IMR-90 (cell line): Measurements from ENCODE around the gene SLX4IP. TPM values are rescaled to one million over a fixed set of nuclear protein-coding genes. Genes with fewer than 3 reads are reported as not detected.

Experiments
- ATAC-seq: fragments of 200-7000 bp; cut with Tn5 transposase; 2 replicates; pipeline ENCODE4 v1.9.1; 2020; ENCODE audit warnings: low read depth, mild to moderate bottlenecking, moderate library complexity
- BruUV-seq: library from RNA; stranded (reverse); fragments of 400-500 nt; replicated peaks from 2 replicates; lab custom pipeline; 2021; lab: Mats Ljungman, UMichigan
- CTCF ChIA-PET: fragments of 300-600 bp; formaldehyde crosslinking; extraction: SDS; loops from one replicate; lab custom pipeline; 2021; ENCODE audit warnings: antibody characterized with exemption; lab: Yijun Ruan, JAX
- POLR2A ChIA-PET: fragments of 300-600 bp; sonication (Branson Sonifier 250); formaldehyde crosslinking; loops from one replicate; lab custom pipeline; 2022; ENCODE audit warnings: antibody characterized with exemption; ENCODE audit not compliant: unreplicated experiment; lab: Charles Lee
- DNase-seq: peaks from one replicate; pipeline ENCODE4 v3.0.0; 2013
- H2AFZ ChIP-seq: replicated peaks from 2 replicates; pipeline ENCODE3; 2013; ENCODE audit warnings: low read length, mild to moderate bottlenecking; ENCODE audit not compliant: poor library complexity
- H2AK5ac ChIP-seq: 2 replicates; pipeline ENCODE4 v1.6.1; 2013; ENCODE audit warnings: low read depth, low read length, inconsistent platforms
- H2AK9ac ChIP-seq: replicated peaks from 2 replicates; pipeline ENCODE3; 2013; ENCODE audit warnings: mild to moderate bottlenecking, low read depth, low read length, moderate library complexity; ENCODE audit not compliant: poor library complexity
- H2BK120ac ChIP-seq: 2 replicates; pipeline ENCODE4 v1.6.1; 2013; ENCODE audit warnings: low read depth, low read length, inconsistent platforms
- H2BK15ac ChIP-seq: 3 replicates; pipeline ENCODE4 v1.6.1; 2013; ENCODE audit warnings: low read depth, low read length, inconsistent platforms
- H2BK20ac ChIP-seq: 2 replicates; pipeline ENCODE4 v1.6.1; 2013; ENCODE audit warnings: low read depth, mild to moderate bottlenecking, inconsistent platforms, low read length, moderate library complexity
- H2BK5ac ChIP-seq: 2 replicates; pipeline ENCODE4 v1.6.1; 2013; ENCODE audit warnings: mild to moderate bottlenecking, low read depth, low read length, inconsistent platforms; ENCODE audit not compliant: poor library complexity, severe bottlenecking
- H3K14ac ChIP-seq: replicated peaks from 2 replicates; pipeline ENCODE4 v1.6.1; 2013; ENCODE audit warnings: low read depth, low read length, inconsistent platforms
- H3K18ac ChIP-seq: 2 replicates; pipeline ENCODE4 v1.6.1; 2013; ENCODE audit warnings: low read depth, low read length, control low read depth
- H3K23ac ChIP-seq: 2 replicates; pipeline ENCODE4 v1.6.1; 2013; ENCODE audit warnings: low read depth, low read length, inconsistent platforms
- H3K27ac ChIP-seq: 2 replicates; pipeline ENCODE4 v1.5.1; 2013; ENCODE audit warnings: mild to moderate bottlenecking, control low read depth, low read length; ENCODE audit not compliant: insufficient read depth
- H3K27me3 ChIP-seq: 2 replicates; pipeline ENCODE4 v1.6.1; 2013; ENCODE audit warnings: low read length; ENCODE audit not compliant: control insufficient read depth, insufficient read depth
- H3K36me3 ChIP-seq: 2 replicates; pipeline ENCODE4 v1.6.1; 2013; ENCODE audit warnings: low read length, mixed read lengths; ENCODE audit not compliant: control insufficient read depth, insufficient read depth
- H3K4ac ChIP-seq: 2 replicates; pipeline ENCODE4 v1.6.1; 2013; ENCODE audit warnings: low read depth, low read length, inconsistent platforms
- H3K4me1 ChIP-seq: 2 replicates; pipeline ENCODE4 v1.6.1; 2013; ENCODE audit warnings: low read length, mixed read lengths; ENCODE audit not compliant: control insufficient read depth, insufficient read depth
- H3K4me2 ChIP-seq: 2 replicates; pipeline ENCODE4 v1.6.1; 2013; ENCODE audit warnings: low read depth, mild to moderate bottlenecking, control low read depth, low read length, moderate library complexity
- H3K4me3 ChIP-seq: 2 replicates; pipeline ENCODE4 v1.5.1; 2013; ENCODE audit warnings: low read depth, mild to moderate bottlenecking, control low read depth, low read length, moderate library complexity; ENCODE audit not compliant: insufficient read depth
- H3K56ac ChIP-seq: 2 replicates; pipeline ENCODE4 v1.6.1; 2013; ENCODE audit warnings: low read length, inconsistent platforms; ENCODE audit not compliant: insufficient read depth; ENCODE audit errors: extremely low read depth
- H3K79me1 ChIP-seq, 2 experiments: 2 replicates each; pipeline ENCODE4 v1.6.1; 2013; ENCODE audit warnings: low read length in 2 of 2, inconsistent platforms in 1 of 2, low read depth in 1 of 2
- H3K9ac ChIP-seq: 2 replicates; pipeline ENCODE4 v1.6.1; 2013; ENCODE audit warnings: low read depth, low read length, control low read depth
- H3K9me1 ChIP-seq: 2 replicates; pipeline ENCODE4 v1.6.1; 2013; ENCODE audit warnings: low read length, inconsistent platforms; ENCODE audit not compliant: insufficient read depth
- H3K9me3 ChIP-seq: 2 replicates; pipeline ENCODE4 v1.6.1; 2013; ENCODE audit warnings: low read length; ENCODE audit not compliant: control insufficient read depth, insufficient read depth
- H4K20me1 ChIP-seq: 2 replicates; pipeline ENCODE4 v1.6.1; 2013; ENCODE audit warnings: low read length, inconsistent platforms; ENCODE audit not compliant: insufficient read depth
- H4K5ac ChIP-seq: 2 replicates; pipeline ENCODE4 v1.6.1; 2013; ENCODE audit warnings: mild to moderate bottlenecking, low read depth, low read length, control low read depth
- H4K8ac ChIP-seq, 2 experiments: 2 replicates each; pipeline ENCODE4 v1.6.1; 2013; ENCODE audit warnings: low read depth in 2 of 2, low read length in 2 of 2, control low read depth in 1 of 2, inconsistent platforms in 1 of 2
- H4K91ac ChIP-seq: 2 replicates; pipeline ENCODE4 v1.6.1; 2013; ENCODE audit warnings: low read depth, low read length, inconsistent platforms; ENCODE audit not compliant: insufficient read depth
- CHD1 ChIP-seq: IDR thresholded peaks from 2 replicates; pipeline ENCODE4 v1.6.1; 2012; ENCODE audit warnings: low read depth, low read length, improper control_type of control experiment
- FOS ChIP-seq: fragments of 150-350 bp; IDR thresholded peaks from 2 replicates; pipeline ENCODE4 v1.6.1; 2016; ENCODE audit warnings: low read depth, low read length
- MAFK ChIP-seq: IDR thresholded peaks from 2 replicates; pipeline ENCODE4 v1.6.1; 2012; ENCODE audit warnings: low read depth, low read length, improper control_type of control experiment
- MAZ ChIP-seq: IDR thresholded peaks from 2 replicates; pipeline ENCODE4 v1.6.1; 2012; ENCODE audit warnings: low read depth, mild to moderate bottlenecking, low read length, improper control_type of control experiment, moderate library complexity, borderline replicate concordance
- MXI1 ChIP-seq: IDR thresholded peaks from 2 replicates; pipeline ENCODE4 v1.6.1; 2012; ENCODE audit warnings: low read depth, mild to moderate bottlenecking, low read length, moderate library complexity, borderline replicate concordance
- WGBS, 2 experiments: methylation state at CpG; one replicate each; pipeline versions ENCODE4 v1.1.5 to v1.1.7; 2013; ENCODE audit warnings: missing lambda C conversion rate in 2 of 2; ENCODE audit not compliant: insufficient read length in 1 of 2; ENCODE audit errors: extremely low coverage in 2 of 2; 5-methylcytosine and 5-hydroxymethylcytosine counted together
- dilution Hi-C: fragments of 300-500 bp; cut with HindIII; formaldehyde crosslinking; loops from one replicate; pipeline ENCODE4 v1.14.3; 2018; ENCODE audit warnings: low sequenced_read_pairs; ENCODE audit not compliant: unreplicated experiment
- in situ Hi-C: fragments of 300-500 bp; cut with MboI; formaldehyde crosslinking; loops from 3 replicates; pipeline ENCODE4 v1.14.3; 2019; ENCODE audit warnings: low sequenced_read_pairs, inconsistent platforms, mixed read lengths
- intact Hi-C: fragments of 100-400 bp; cut with micrococcal nuclease; formaldehyde crosslinking; loops from 2 replicates; pipeline ENCODE4 v1.10.0; 2022
- polyA plus RNA-seq, 3 experiments: library from polyadenylated mRNA; depleted of rRNA; stranded (reverse); fragments of >200 nt; gene quantifications; 2 replicates each; pipeline ENCODE4 v1.2.3, GENCODE V29; 2012; ENCODE audit warnings: low replicate concordance in 1 of 3
- total RNA-seq: library from RNA; depleted of rRNA; stranded (reverse); fragments of >200 nt; gene quantifications from 2 replicates; pipeline ENCODE4 v1.2.3, GENCODE V29; 2012

The SLX4IP gene
- total and polyA plus RNA-seq, 2 of the 4 experiments (the other 2 are of a cell fraction) = 1.3 to 5.9 TPM

- H3K4me2 ChIP-seq = no peak overlapping the region
- peaks cover 48% of the 10 kb centered on the region for H3K36me3 ChIP-seq
- in situ Hi-C loops = loop anchor here (10.0 kb wide), 1 partner anchor 608 kb away; no protein-coding TSS in a partner anchor
- H2AK5ac ChIP-seq = no peak overlapping the region
- H3K79me1 ChIP-seq = peaks cover 41 to 83% of the 10 kb centered on the region in 2 experiments
- ATAC-seq (no peak), DNase-seq (no peak)
- no peak overlapping the region for H3K4ac ChIP-seq
- WGBS, 2 experiments = 93% methylated on average over 8 of the region's 21 CpGs; no CpG with 5 or more reads in 1 of the 2 experiments
- no peak overlapping the region for H2BK15ac ChIP-seq
- ChIA-PET CTCF (no interaction called here), POLR2A (no interaction called here)
- H3K4me3 ChIP-seq = no peak overlapping the region
- no peak overlapping the region for H3K14ac ChIP-seq
- H3K9me3 ChIP-seq = no peaks in the 10 kb centered on the region
- no peak overlapping the region for H2BK5ac ChIP-seq
- H4K5ac ChIP-seq = no peak overlapping the region
- no peaks in the 10 kb centered on the region for H3K27me3 ChIP-seq
- no peak overlapping the region for H3K23ac ChIP-seq
- H3K27ac ChIP-seq = no peak overlapping the region
- dilution Hi-C loops = loop anchor here (25.0 kb wide), 1 partner anchor 870 kb away; no protein-coding TSS in a partner anchor
- H4K20me1 ChIP-seq = peaks cover 24% of the 10 kb centered on the region
- H2BK120ac ChIP-seq = no peak overlapping the region
- H2AFZ ChIP-seq = no peak overlapping the region
- no peak overlapping the region for H2AK9ac ChIP-seq
- no peak overlapping the region for H3K18ac ChIP-seq
- TF ChIP-seq FOS = no peak
- no peak for TF ChIP-seq MAZ
- TF ChIP-seq CHD1 = no peak
- TF ChIP-seq MAFK = no peak
- TF ChIP-seq MXI1 = no peak
- H2BK20ac ChIP-seq = no peak overlapping the region
- BruUV-seq = no TSS peak
- no peak overlapping the region for H3K9ac ChIP-seq
- H3K56ac ChIP-seq = no peak overlapping the region
- H3K4me1 ChIP-seq = peaks cover 12% of the 10 kb centered on the region
- intact Hi-C loops = no loop called here
- no peak overlapping the region for H4K8ac ChIP-seq
- H3K9me1 ChIP-seq = peaks cover 19% of the 10 kb centered on the region; the same call in 1 of the 2 replicates
- H4K91ac ChIP-seq = no peak overlapping the region
These were observed 231.9 kb downstream of the SLX4IP start for GRCh38 chr20:10667077-10667401.
